ENCODE results near the gene SMIM24.
A peak's percentile ranks its signal among the peaks of the same experiment; 100 is the strongest.
"Not testable (repeated sequence)": the region's sequence is repeated elsewhere in the genome, so short reads cannot be mapped to it uniquely, and the experiment has no call there.

The SMIM24 gene

GRCh38 chr19:3457528-3458228 is 22.6 kb downstream of the SMIM24 start:
- DNase-seq = no peak

DNA sequence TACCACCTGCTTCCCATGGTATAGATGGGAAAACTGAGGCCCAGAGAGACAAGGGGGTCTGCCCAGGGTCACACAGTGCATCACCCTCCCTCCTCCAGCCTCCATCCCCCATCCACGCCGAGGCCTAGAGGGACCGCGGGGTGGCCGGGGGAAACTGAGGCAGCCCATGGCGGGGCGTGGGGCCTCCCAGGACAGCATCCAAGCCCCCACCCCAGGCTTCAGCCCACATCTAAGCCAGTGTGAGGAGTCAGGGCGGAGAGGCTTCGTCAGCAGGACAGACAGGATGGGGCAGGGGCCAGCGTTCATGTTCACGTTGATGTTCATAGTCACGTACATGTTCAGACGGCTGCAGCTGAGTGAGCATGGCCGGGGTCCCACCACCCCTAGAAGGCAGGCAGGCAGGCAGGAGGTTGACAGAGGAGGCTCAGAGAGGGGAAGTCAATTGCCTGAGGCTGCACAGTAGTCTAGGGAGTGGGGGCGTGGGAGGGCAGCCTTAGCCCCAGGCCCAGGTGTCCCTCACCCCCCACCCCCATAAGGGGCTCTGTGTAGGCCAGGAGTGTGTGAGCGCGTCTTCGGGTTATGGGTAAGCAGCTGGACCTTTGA is 23.3 kb downstream of the SMIM24 start:
- no peak for DNase-seq

- no peak for DNase-seq
These were observed 24.2 kb downstream of the SMIM24 start for GRCh38 chr19:3455960-3456601.

- DNase-seq = no peak
These were observed 24.9 kb downstream of the SMIM24 start for GRCh38 chr19:3455393-3455955.

GRCh38 chr19:3454656-3455392 is 25.5 kb downstream of the SMIM24 start:
- no peak for DNase-seq

DNA sequence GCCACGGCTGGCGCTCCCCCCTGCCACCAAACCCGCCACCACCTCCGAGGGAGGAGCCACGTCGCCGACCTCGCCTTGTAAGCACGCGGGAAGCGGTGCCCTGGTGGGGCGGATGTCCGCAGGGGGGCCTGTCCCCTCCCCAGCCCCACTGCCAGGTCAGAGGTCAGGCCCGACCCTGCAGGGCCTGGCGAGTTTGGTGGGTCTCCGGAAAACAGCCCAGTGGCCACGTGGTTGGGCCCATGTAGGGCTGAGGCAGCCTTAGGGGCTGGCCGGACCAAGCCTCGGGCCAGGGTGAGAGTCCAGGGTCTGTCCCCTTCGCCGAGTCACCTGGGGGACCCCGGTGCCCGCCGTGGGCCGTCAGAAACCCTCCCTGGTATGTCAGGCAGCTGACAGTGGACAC is 26.5 kb downstream of the SMIM24 start:
- no peak for DNase-seq

GRCh38 chr19:3452942-3453214 is 27.4 kb downstream of the SMIM24 start:
- not testable (repeated sequence) for DNase-seq

DNA sequence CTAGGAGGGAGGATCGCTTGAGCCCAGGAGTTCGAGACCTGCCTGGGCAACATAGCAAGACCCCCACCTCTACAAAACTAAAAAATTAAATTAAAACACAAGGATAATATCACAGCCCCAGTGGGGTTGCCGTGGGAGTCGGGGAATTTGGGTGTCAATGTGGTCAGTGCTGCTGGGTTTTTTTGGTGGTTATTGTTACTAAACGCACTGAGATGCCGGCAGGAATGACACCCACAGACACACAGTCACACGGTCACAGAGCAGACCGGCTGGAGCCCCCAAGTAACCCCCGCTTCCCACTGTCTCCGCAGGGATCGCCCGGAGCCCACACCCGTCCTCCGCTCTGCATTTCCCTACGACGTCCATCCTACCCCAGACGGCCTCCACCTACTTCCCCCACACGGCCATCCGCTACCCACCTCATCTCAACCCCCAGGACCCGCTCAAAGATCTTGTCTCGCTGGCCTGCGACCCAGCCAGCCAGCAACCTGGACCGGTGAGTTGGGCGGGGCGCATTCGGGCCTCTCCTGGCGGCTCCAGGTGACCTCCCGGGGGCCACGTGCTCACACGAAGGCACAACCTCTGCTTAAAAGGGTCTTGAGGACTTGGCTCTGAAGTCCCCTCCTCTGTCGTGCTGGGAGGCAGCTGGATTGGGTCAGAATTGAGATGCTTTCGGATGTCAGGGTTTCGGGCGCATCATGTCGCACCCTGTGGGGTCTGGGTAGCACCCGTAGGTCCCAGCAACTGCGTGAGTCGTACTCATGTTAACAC is 28.0 kb downstream of the SMIM24 start:
- DNase-seq = no peak

- DNase-seq = no peak
These were observed 28.9 kb downstream of the SMIM24 start for GRCh38 chr19:3451451-3451866.

DNA sequence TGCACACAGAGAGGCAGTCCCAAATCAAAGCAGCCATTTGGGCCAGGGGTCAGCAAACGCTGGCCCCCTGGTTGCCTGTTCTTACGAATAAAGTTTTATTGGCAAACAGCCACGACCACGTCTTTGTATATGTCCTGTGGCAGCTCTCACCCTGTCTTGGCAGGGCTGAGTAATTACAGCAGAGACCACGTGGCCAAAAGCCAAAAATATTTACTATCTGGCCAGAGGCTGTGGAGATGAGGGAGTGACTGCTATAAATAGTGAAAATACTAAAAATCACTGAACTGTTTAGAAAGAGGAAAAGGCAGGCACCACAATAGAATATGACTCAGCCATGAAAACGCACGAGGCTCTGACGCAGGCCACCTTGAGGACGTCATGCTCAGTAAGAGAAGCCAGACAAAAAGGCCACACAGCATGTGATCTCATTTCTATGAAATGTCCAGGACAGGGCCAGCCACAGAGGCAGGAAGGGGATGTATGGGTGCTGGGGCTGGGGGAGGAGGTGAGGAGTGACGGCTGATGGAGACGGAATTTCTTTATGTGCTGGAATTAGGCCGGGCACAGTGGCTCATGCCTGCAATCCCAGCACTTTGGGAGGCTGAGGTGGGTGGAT is 29.4 kb downstream of the SMIM24 start:
- no peak for DNase-seq

GRCh38 chr19:3448616-3449334 is 31.6 kb downstream of the SMIM24 start:
- DNase-seq = no peak

DNA sequence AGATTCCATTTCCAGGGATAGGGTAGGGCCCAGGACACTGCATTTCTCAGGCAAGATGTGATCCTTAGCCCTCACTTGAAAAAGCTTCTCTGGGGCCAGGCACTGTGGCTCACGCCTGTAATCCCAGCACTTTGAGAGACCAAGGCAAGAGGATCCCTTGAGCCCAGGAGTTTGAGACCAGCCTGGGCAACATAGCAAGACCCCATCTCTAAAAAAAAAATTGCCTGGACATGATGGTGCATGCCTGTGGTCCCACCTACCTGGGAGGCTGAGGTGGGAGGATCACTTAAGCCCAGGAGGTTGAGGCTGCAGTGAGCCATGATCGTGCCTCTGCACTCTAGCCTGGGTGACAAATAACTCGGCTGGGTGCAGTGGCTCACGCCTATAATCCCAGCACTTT is 33.7 kb downstream of the SMIM24 start:
- not testable (repeated sequence) for DNase-seq

- no peak for DNase-seq
These were observed 35.6 kb downstream of the SMIM24 start for GRCh38 chr19:3444695-3445234.

DNA sequence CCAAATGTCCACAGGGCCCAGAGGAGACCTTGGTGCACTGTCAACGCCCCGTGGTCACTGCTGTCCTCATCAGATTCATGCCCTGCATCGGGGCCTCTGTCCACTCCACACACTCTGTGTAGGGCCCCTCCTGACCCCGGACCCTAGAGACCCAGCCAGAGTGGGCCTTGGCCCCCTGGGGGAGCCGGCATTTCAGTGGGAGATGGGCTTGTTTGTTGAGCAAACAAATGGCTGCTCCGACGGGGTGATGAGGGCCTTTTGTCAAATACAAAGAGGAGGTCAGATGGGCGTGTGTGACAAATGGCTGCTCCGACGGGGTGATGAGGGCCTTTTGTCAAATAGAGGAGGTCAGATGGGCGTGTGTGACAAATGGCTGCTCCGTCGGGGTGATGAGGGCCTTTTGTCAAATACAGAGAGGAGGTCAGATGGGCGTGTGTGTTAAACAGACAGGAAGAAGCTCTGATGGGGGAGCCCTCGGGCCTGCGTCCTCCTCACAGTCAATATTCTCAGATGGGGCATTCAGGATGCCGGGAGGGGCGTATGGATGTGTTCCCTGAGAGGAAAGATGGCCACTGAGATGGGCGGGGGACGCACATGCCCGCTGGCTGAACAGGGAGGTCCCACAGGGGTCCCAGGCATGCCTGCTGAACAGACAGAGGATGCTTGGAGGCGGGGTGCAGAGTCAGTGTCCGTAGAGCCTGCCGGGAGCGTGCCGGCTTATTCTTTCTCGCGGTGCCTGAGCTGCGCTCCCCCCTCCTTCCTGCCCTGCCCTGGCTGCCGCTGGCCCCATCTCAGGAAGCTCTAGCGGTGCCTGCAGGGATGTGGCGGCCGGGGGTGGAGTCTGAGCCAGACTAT is 36.3 kb downstream of the SMIM24 start:
- peak; percentile 60 for DNase-seq

DNA sequence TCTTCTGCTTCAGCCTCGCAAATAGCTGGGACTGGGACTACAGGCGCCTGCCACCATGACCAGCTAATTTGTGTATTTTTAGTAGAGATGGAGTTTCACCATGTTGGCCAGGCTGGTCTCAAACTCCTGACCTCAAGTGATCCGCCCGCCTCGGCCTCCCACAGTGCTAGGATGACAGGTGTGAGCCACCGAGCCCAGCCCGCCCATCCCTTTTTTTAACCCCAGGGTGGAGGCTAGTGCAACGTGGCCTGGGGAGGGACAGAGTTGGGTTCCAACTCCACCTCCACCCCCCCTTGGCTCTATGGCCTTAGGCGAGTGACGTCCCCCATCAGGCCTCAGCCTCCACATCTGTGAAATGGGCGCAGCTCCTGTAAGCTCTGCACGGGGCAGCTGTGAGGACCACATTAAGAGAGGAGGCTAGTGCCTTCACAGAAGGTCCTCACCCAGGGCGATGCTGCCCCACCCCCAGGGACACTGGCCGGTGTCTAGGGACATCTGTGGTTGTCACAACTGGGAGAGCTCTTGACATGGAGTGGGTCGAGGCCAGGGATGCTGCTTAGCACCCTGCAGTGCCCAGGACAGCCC is 37.7 kb downstream of the SMIM24 start:
- DNase-seq = no peak

- no peak for DNase-seq
These were observed 38.4 kb downstream of the SMIM24 start for GRCh38 chr19:3441986-3442329.

DNA sequence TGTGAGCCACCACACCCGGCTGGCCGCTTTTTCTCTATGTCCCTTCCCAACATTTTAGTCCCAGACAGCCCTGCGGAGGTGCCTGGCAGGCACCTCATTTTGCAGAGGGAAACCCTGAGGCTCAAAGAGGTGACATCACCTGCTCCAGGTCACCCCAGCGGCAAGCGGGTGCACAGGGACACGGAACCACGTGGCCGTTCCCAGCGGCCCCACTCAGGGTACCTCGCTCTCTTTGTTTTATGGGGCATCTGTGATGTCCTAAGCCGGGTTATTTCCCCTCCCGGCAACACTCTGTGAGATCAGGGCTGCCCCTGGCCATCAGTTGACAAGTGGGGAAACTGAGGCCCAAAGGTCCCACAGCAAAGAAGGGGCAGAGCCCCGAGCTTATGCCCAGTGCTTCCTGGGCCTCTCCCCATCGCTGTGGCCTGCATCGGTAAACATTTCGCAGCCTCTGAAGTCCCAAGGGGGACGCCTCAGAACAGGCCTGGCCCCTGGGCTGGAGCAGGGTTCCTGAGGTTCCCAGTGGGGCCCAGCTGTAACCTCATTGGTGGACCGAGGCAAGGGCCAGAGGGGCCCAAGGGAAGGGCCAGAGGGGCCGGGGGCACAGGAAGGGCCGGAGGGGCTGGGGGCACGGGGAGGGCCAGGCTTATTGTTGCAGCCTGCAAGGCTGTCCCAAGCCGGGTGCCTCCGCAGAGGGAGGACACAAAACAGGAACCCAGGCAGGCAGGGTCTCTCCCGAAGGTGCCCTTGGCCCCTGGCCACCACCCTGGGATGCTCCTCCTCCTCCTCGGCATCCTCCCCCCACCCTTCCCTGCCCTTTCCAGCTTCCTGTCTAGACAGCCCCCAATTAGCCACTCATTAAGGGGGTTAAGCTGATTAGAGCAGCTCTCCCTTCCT is 39.0 kb downstream of the SMIM24 start:
- DNase-seq = no peak

DNA sequence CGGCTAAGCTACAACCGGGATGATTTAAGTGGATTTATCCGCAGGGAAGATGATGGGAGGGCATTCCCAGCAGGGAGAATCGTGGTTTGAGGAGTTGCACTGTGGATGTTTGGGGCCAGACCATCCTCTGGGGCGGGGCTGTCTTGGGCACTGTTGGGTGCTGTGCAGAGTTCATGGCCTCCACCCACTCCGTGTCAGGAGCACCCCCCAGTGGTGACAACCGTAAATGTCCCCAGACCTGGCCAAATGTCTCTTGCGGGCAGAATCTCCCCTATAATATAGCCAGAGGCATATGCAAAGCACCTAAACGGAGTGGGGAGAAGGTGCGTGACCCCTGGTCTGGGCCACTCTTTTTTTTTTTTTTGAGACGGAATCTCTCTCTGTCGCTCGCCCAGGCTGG is 40.2 kb downstream of the SMIM24 start:
- DNase-seq = no peak

All from right kidney (tissue), 1 donor.